ENCODE results near the gene HMGCS2.

DNA sequence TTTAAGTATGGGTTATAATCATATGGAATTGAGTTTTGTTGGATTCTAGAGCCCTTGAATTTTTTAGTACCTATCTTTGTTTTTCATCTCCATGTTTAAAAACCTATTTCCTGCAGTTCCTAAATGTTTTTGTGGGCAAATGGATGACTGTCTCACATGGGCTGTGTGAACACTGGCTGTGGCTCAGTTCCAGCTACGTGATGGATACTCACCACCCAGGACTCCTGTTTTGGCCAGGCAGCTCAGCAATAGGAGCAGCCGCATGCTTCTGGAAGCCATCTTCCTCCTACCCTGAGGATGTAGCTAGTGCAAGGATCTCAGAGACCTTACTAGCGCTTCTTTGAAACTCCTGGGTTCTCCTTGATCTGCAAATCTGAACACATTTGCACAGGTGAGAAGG is 39.8 kb upstream of the HMGCS2 start:
- TF ChIP-seq, protein P1, sequence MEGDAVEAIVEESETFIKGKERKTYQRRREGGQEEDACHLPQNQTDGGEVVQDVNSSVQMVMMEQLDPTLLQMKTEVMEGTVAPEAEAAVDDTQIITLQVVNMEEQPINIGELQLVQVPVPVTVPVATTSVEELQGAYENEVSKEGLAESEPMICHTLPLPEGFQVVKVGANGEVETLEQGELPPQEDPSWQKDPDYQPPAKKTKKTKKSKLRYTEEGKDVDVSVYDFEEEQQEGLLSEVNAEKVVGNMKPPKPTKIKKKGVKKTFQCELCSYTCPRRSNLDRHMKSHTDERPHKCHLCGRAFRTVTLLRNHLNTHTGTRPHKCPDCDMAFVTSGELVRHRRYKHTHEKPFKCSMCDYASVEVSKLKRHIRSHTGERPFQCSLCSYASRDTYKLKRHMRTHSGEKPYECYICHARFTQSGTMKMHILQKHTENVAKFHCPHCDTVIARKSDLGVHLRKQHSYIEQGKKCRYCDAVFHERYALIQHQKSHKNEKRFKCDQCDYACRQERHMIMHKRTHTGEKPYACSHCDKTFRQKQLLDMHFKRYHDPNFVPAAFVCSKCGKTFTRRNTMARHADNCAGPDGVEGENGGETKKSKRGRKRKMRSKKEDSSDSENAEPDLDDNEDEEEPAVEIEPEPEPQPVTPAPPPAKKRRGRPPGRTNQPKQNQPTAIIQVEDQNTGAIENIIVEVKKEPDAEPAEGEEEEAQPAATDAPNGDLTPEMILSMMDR (IDR thresholded peaks at IDR 0.05; ENCODE audit: low read depth, low read length) = no peak
- no peak for TF ChIP-seq EZH2phosphoT487 (IDR thresholded peaks at IDR 0.05; ENCODE audit: low read depth)

All from OCI-LY3 (cell line).